K562 (cell line): Measurements from ENCODE around the gene NAT14. TPM values are rescaled to one million over a fixed set of nuclear protein-coding genes. Genes with fewer than 3 reads are reported as not detected.
A peak's percentile ranks its signal among the peaks of the same experiment; 100 is the strongest.

Experiments used
- ATAC-seq: fragments of 200-7000 bp; cut with Tn5 transposase; 3 replicates; pipeline ENCODE4 v1.9.1; 2020; ENCODE audit warnings: moderate library complexity
- BruUV-seq: library from RNA; stranded (reverse); fragments of 400-500 nt; replicated peaks from 2 replicates; lab custom pipeline; 2021; lab: Mats Ljungman, UMichigan
- CTCF ChIA-PET: fragments of 300-600 bp; formaldehyde crosslinking; extraction: SDS; loops from one replicate; lab custom pipeline; 2021; ENCODE audit warnings: low intra/inter-chr PET ratio; lab: Yijun Ruan, JAX
- POLR2A ChIA-PET: fragments of 300-600, 350-650 bp; sonication (Branson Sonifier 250); formaldehyde crosslinking; extraction: SDS; loops from one replicate; lab custom pipeline; 2021; ENCODE audit warnings: antibody characterized with exemption, inconsistent platforms; lab: Yijun Ruan, JAX
- DNase-seq, 4 experiments: peaks; one replicate each; pipeline versions ENCODE4 v3.0.0 to v3.0.0-alpha.2; 2011 to 2018; ENCODE audit warnings: low spot score in 3 of 4, mixed read lengths in 3 of 4; ENCODE audit errors: extremely low read depth in 1 of 4
- FAIRE-seq: peaks from 2 replicates; lab custom pipeline; 2011; peaks lifted over from hg19 to GRCh38; lab: Jason Lieb, UNC
- H2AFZ ChIP-seq: 2 replicates; pipeline ENCODE4 v1.6.0; 2011; ENCODE audit warnings: low read depth, low read length, control low read depth, inconsistent platforms
- H3K27ac ChIP-seq: fragments of 200-600 bp; 3 replicates; pipeline ENCODE4 v1.8.0; 2011; ENCODE audit warnings: low read depth, mild to moderate bottlenecking, control low read depth, inconsistent platforms, low read length, moderate library complexity, mixed read lengths; ENCODE audit errors: extremely low read depth
- H3K27me3 ChIP-seq, 2 experiments: fragments of 300-600 bp in 1 of 2; 2 replicates in 1 of 2; 3 replicates in 1 of 2; pipeline versions ENCODE4 v1.6.0 to v1.8.0; 2011; ENCODE audit warnings: inconsistent platforms in 2 of 2, low read length in 2 of 2, mild to moderate bottlenecking in 1 of 2, mixed read lengths in 1 of 2, moderate library complexity in 1 of 2; ENCODE audit not compliant: control insufficient read depth in 2 of 2, insufficient read depth in 2 of 2
- H3K36me3 ChIP-seq: fragments of 300-600 bp; 3 replicates; pipeline ENCODE4 v1.8.0; 2011; ENCODE audit warnings: mild to moderate bottlenecking, low read length, inconsistent platforms; ENCODE audit not compliant: control insufficient read depth, insufficient read depth
- H3K4me1 ChIP-seq, 2 experiments: fragments of 200-600 bp in 1 of 2; replicated peaks in 1 of 2; 2 replicates in 1 of 2; 3 replicates in 1 of 2; pipeline versions ENCODE4 v1.5.1 to v1.8.0; 2011; ENCODE audit warnings: inconsistent platforms in 2 of 2, low read length in 2 of 2, mild to moderate bottlenecking in 1 of 2, mixed read lengths in 1 of 2, moderate library complexity in 1 of 2; ENCODE audit not compliant: control insufficient read depth in 2 of 2, insufficient read depth in 2 of 2
- H3K4me2 ChIP-seq: 2 replicates; pipeline ENCODE4 v1.6.1; 2011; ENCODE audit warnings: low read length, control low read depth, inconsistent platforms, mixed read lengths; ENCODE audit not compliant: insufficient read depth
- H3K4me3 ChIP-seq: fragments of 200-600 bp; sonication (generic), shearing (Covaris generic); 2 replicates; pipeline ENCODE4 v1.5.1; 2016; ENCODE audit warnings: control low read depth, inconsistent platforms
- H3K79me2 ChIP-seq: fragments of 200-600 bp; 3 replicates; pipeline ENCODE4 v1.8.0; 2011; ENCODE audit warnings: low read length, inconsistent platforms; ENCODE audit not compliant: control insufficient read depth, insufficient read depth
- H3K9ac ChIP-seq, 2 experiments: 2 replicates each; pipeline versions ENCODE4 v1.6.0 to v1.6.1; 2011; ENCODE audit warnings: low read depth in 2 of 2, low read length in 2 of 2, control low read depth in 1 of 2, inconsistent platforms in 1 of 2, mild to moderate bottlenecking in 1 of 2, mixed read lengths in 1 of 2; ENCODE audit not compliant: insufficient read depth in 1 of 2
- H3K9me1 ChIP-seq: one replicate; pipeline ENCODE4 v1.6.0; 2011; ENCODE audit warnings: inconsistent platforms, mild to moderate bottlenecking, low read length, moderate library complexity; ENCODE audit not compliant: control insufficient read depth, insufficient read depth
- H3K9me3 ChIP-seq: replicated peaks from 2 replicates; pipeline ENCODE4 v1.5.1; 2011; ENCODE audit warnings: low read depth, low read length, inconsistent platforms; ENCODE audit not compliant: control insufficient read depth, insufficient read depth
- H4K20me1 ChIP-seq: replicated peaks from 2 replicates; pipeline ENCODE4 v1.6.1; 2011; ENCODE audit warnings: low read length, inconsistent platforms, mixed read lengths; ENCODE audit not compliant: control insufficient read depth, insufficient read depth
- EGR1 ChIP-seq: fragments of 450-650 bp; conservative IDR thresholded peaks from 2 replicates; pipeline ENCODE4 v1.6.1; 2017; ENCODE audit warnings: mild to moderate bottlenecking
- ERF ChIP-seq: fragments of 450-650 bp; formaldehyde crosslinking; IDR thresholded peaks from 2 replicates; pipeline ENCODE4 v1.4.0; 2020; ENCODE audit warnings: mild to moderate bottlenecking, mixed read lengths
- GTF2F1 ChIP-seq: IDR thresholded peaks from 2 replicates; pipeline ENCODE4 v1.6.1; 2011; ENCODE audit warnings: low read depth, low read length, improper control_type of control experiment
- POLR2G ChIP-seq: fragments of 200-400 bp; formaldehyde crosslinking; IDR thresholded peaks from 2 replicates; pipeline ENCODE4 v1.6.1; 2017; ENCODE audit warnings: low read depth, mild to moderate bottlenecking, antibody characterized with exemption, low read length, moderate library complexity
- SNIP1 ChIP-seq: fragments of 450-650 bp; IDR thresholded peaks from 2 replicates; pipeline ENCODE4 v1.7.1; 2017; ENCODE audit warnings: low read depth, mild to moderate bottlenecking
- ZBTB7A ChIP-seq: IDR thresholded peaks from 2 replicates; pipeline ENCODE4 v1.6.1; 2011; ENCODE audit warnings: low read depth, mild to moderate bottlenecking, low read length, moderate library complexity, borderline replicate concordance; ENCODE audit not compliant: control insufficient read depth
- ZNF143 ChIP-seq: sonication (generic); formaldehyde crosslinking; IDR thresholded peaks from 2 replicates; pipeline ENCODE4 v1.9.0; 2022; ENCODE audit warnings: mild to moderate bottlenecking, missing genetic modification reagents
- ZNF75A ChIP-seq: fragments of 450-650 bp; formaldehyde crosslinking; IDR thresholded peaks from 2 replicates; pipeline ENCODE4 v1.4.0; 2020; ENCODE audit warnings: mild to moderate bottlenecking
- WGBS: fragments of 100-300 bp; shearing (Covaris generic); methylation state at CpG from one replicate; pipeline ENCODE4 v1.1.6; 2016; ENCODE audit warnings: low coverage, mixed read lengths; ENCODE audit not compliant: insufficient coverage; ENCODE audit errors: missing lambda C conversion rate; 5-methylcytosine and 5-hydroxymethylcytosine counted together
- in situ Hi-C: fragments of 300-500 bp; cut with MboI; formaldehyde crosslinking; loops from 4 replicates; pipeline ENCODE4 v1.15.0; 2018; ENCODE audit warnings: inconsistent platforms, mixed read lengths
- intact Hi-C: fragments of 100-400 bp; cut with micrococcal nuclease; formaldehyde crosslinking; loops from 2 replicates; pipeline ENCODE4 v1.14.2; 2022
- polyA plus RNA-seq, 8 experiments: library from polyadenylated mRNA; depleted of rRNA in 4 of 8; stranded (reverse) in 5 of 8; unstranded in 3 of 8; fragments of >200 nt; fragmentation: Nextera tagmentation in 2 of 8; fragmentation: Illumina TruSeq in 1 of 8; extraction: Ambion mirVana in 2 of 8; extraction: Trizol in 1 of 8; gene quantifications; 2 replicates each; pipeline versions ENCODE4 v1.2.1 to v1.2.3, GENCODE V29; 2011 to 2014; ENCODE audit warnings: inconsistent platforms in 1 of 8, missing spikeins in 1 of 8
- total RNA-seq, 7 experiments: library from RNA; depleted of rRNA in 6 of 7; stranded (reverse); fragments of >200 nt in 6 of 7; fragmentation: Illumina TruSeq in 2 of 7; extraction: Trizol in 2 of 7; gene quantifications; 2 replicates each; pipeline versions ENCODE4 v1.2.1 to v1.2.3, GENCODE V29; 2011 to 2021; ENCODE audit warnings: low replicate concordance in 1 of 7
- TF ChIP-seq, protein P1 (sequence below): fragments of 450-650 bp; IDR thresholded peaks from 2 replicates; pipeline ENCODE4 v1.6.1; 2016; ENCODE audit warnings: mild to moderate bottlenecking
- TF ChIP-seq, protein P2 (sequence below), 2 experiments: IDR thresholded peaks; 2 replicates each; pipeline ENCODE4 v1.6.1; 2011; ENCODE audit warnings: borderline replicate concordance in 1 of 2, control low read depth in 1 of 2, low read depth in 1 of 2, low read length in 1 of 2, mild to moderate bottlenecking in 1 of 2, mixed read lengths in 1 of 2, moderate library complexity in 1 of 2; ENCODE audit not compliant: insufficient read depth in 1 of 2, insufficient read length in 1 of 2, poor library complexity in 1 of 2, severe bottlenecking in 1 of 2; ENCODE audit errors: extremely low read depth in 1 of 2

Gene NAT14
- total and polyA plus RNA-seq, 9 of the 15 experiments (the other 6 are each of a cell fraction or from before 2014, with no cell fraction given), result 2.4 to 77.0 (median 26.7) TPM

DNA sequence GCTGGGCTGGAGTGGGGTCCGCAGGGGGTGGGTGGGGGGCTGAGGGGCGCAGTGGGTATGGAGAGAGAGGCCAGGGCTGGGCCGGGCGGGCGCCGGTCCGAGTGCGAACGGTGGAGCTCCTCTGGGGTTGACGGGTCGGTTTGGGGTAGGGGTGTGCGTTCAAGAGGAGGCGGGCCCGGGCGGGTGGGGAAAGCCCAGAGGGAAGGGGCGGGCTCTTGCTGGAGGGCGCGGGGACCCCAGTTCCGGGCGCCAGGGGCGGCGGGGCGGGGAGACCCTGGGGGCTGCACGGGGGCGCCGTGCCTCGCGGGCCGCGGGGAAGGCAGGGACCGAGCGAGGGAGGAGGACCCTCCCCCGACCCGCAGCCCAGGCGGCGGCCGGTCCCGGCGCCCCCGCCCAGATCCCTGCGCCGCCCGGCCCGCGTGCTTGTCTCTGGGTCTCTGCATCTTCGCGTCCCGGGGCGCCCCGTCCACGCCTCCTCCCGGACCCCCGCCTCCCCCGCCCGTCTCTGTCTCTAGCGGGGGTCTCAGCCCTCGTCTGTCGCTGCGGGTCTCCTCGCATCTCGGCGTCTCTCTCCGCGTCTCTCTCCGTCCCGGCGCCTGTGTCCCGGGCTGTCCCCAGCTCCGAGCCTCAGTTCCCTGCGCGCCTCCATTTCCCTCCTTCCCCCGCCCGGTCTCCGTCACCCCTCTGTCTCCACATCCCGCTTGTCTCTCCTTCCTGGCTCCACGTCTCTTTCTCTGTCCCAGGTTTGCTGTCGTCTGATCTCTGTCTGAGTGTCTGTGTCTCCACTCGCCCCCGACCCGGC, 33.6 kb upstream of the NAT14 start:
- ChIA-PET POLR2A (interaction anchor here (0.6 kb wide), 1 partner anchor 361 kb away, joined by 3 read pairs; no protein-coding TSS in a partner anchor), CTCF (no interaction called here)
- peak overlapping the region; percentile 32; the same call in 1 of the 2 replicates for H3K4me2 ChIP-seq
- peaks cover 22% of the 10 kb centered on the region; the same call in 2 of the 3 replicates for H3K36me3 ChIP-seq
- H3K4me1 ChIP-seq, result peaks cover 3 to 73% of the 10 kb centered on the region in 2 experiments
- no peak overlapping the region for H3K27ac ChIP-seq
- no peaks in the 10 kb centered on the region for H3K79me2 ChIP-seq
- DNase-seq, result peak in 3 of 4 experiments; percentile 28 to 48 (median 44)
- in situ Hi-C loops, result no loop called here
- H3K4me3 ChIP-seq, result no peak overlapping the region; the same call in 1 of the 2 replicates
- ATAC-seq, result no peak
- H3K9me3 ChIP-seq, result no peaks in the 10 kb centered on the region
- H4K20me1 ChIP-seq, result no peaks in the 10 kb centered on the region; the same call in 1 of the 2 replicates
- TF ChIP-seq, protein P1, sequence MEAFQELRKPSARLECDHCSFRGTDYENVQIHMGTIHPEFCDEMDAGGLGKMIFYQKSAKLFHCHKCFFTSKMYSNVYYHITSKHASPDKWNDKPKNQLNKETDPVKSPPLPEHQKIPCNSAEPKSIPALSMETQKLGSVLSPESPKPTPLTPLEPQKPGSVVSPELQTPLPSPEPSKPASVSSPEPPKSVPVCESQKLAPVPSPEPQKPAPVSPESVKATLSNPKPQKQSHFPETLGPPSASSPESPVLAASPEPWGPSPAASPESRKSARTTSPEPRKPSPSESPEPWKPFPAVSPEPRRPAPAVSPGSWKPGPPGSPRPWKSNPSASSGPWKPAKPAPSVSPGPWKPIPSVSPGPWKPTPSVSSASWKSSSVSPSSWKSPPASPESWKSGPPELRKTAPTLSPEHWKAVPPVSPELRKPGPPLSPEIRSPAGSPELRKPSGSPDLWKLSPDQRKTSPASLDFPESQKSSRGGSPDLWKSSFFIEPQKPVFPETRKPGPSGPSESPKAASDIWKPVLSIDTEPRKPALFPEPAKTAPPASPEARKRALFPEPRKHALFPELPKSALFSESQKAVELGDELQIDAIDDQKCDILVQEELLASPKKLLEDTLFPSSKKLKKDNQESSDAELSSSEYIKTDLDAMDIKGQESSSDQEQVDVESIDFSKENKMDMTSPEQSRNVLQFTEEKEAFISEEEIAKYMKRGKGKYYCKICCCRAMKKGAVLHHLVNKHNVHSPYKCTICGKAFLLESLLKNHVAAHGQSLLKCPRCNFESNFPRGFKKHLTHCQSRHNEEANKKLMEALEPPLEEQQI, result no peak
- peak; percentile 47 for TF ChIP-seq POLR2G
- TF ChIP-seq SNIP1, result no peak
- no peak for TF ChIP-seq ZNF143 (CRISPR knock-in tag)
- TF ChIP-seq ZNF75A, result no peak
- TF ChIP-seq ZBTB7A, result peak; percentile 60; the same call in 1 of the 2 replicates
- no peak for TF ChIP-seq ERF
- TF ChIP-seq GTF2F1, result no peak
- TF ChIP-seq, protein P2, sequence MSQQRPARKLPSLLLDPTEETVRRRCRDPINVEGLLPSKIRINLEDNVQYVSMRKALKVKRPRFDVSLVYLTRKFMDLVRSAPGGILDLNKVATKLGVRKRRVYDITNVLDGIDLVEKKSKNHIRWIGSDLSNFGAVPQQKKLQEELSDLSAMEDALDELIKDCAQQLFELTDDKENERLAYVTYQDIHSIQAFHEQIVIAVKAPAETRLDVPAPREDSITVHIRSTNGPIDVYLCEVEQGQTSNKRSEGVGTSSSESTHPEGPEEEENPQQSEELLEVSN (IDR thresholded peaks at IDR 0.05; ENCODE audit: borderline replicate concordance in 1 of 2, extremely low read depth in 1 of 2, insufficient read depth in 1 of 2, insufficient read length in 1 of 2, low read depth in 1 of 2, low read length in 1 of 2, poor library complexity in 1 of 2, severe bottlenecking in 1 of 2), result peak in 1 of 2 experiments; percentile 31
- 0 out of 2 replicates have a peak, but pooled peaks have one; percentile 15 for TF ChIP-seq EGR1
- TF ChIP-seq, all 486 proteins: peak for 4
- intact Hi-C loops, result loop anchor here (5.0 kb wide), 1 partner anchor 64 kb away; the partner anchor contains the start of gene RPL28
- Histone ChIP-seq H3K9ac (peak overlapping the region in 1 of 2 experiments; percentile 88; a peak in 2 of 4 replicates), H3K27me3 (peaks cover 0 to 18% of the 10 kb centered on the region in 2 experiments; a peak in 4 of 5 replicates), H2AFZ (0 out of 2 replicates have a peak overlapping the region, but pooled peaks have one; percentile 51), H3K9me1 (no peaks in the 10 kb centered on the region)
- BruUV-seq, result no TSS peak
- 2% methylated on average over 12 of the region's 80 CpGs for WGBS
- FAIRE-seq, result no peak
